SK-N-SH (cell line): ENCODE data around the gene CCDC160.

Experiments used
- CHD2 ChIP-seq: fragments of 150-350 bp; IDR thresholded peaks from 2 replicates; pipeline ENCODE4 v1.6.1; 2018; ENCODE audit warnings: low read length; ENCODE audit not compliant: partially characterized antibody
- EP300 ChIP-seq, 2 experiments: IDR thresholded peaks; 2 replicates each; pipeline versions ENCODE4 v1.4.0 to v1.6.1; 2012; ENCODE audit warnings: borderline replicate concordance in 1 of 2, low read depth in 1 of 2, low read length in 1 of 2
- FOSL2 ChIP-seq: IDR thresholded peaks from 2 replicates; pipeline ENCODE4 v1.4.0; 2012; ENCODE audit warnings: low read depth, mild to moderate bottlenecking, moderate library complexity, borderline replicate concordance
- FOXJ3 ChIP-seq: sonication (generic); formaldehyde crosslinking; IDR thresholded peaks from 2 replicates; pipeline ENCODE4 v1.5.1; 2020; ENCODE audit warnings: mild to moderate bottlenecking, missing genetic modification reagents
- FOXM1 ChIP-seq: IDR thresholded peaks from 2 replicates; pipeline ENCODE4 v1.4.0; 2012; ENCODE audit warnings: low read depth, mild to moderate bottlenecking
- JUND ChIP-seq: IDR thresholded peaks from 2 replicates; pipeline ENCODE4 v1.4.0; 2012
- MXI1 ChIP-seq: IDR thresholded peaks from 2 replicates; pipeline ENCODE4 v1.6.1; 2012; ENCODE audit warnings: mild to moderate bottlenecking, low read depth, low read length, improper control_type of control experiment
- POLR2AphosphoS5 ChIP-seq: IDR thresholded peaks from 2 replicates; pipeline ENCODE4 v1.6.1; 2012; ENCODE audit warnings: low read depth, low read length
- RFX5 ChIP-seq: IDR thresholded peaks from 2 replicates; pipeline ENCODE4 v1.6.1; 2012; ENCODE audit warnings: mild to moderate bottlenecking, improper control_type of control experiment, low read length
- SMC3 ChIP-seq: IDR thresholded peaks from 2 replicates; pipeline ENCODE4 v1.6.1; 2012; ENCODE audit warnings: low read depth, low read length, improper control_type of control experiment
- TEAD4 ChIP-seq: IDR thresholded peaks from 2 replicates; pipeline ENCODE4 v1.4.0; 2012; ENCODE audit warnings: mild to moderate bottlenecking, borderline replicate concordance; ENCODE audit not compliant: insufficient read depth
- TF ChIP-seq, protein P1 (sequence below): fragments of 200-600 bp; sonication (generic); IDR thresholded peaks from 2 replicates; pipeline ENCODE4 v1.6.1; 2017; ENCODE audit warnings: antibody characterized with exemption, mild to moderate bottlenecking, moderate library complexity

GRCh38 chrX:134251241-134251640 is 14.3 kb downstream of the CCDC160 start:
- TF ChIP-seq SMC3 (no peak), TEAD4 (no peak), EP300 (IDR thresholded peaks at IDR 0.05; ENCODE audit: borderline replicate concordance in 1 of 2, low read depth in 1 of 2, low read length in 1 of 2) (no peak), FOXM1 (no peak), MXI1 (no peak), POLR2AphosphoS5 (no peak), JUND (no peak), RFX5 (no peak), CHD2 (no peak), FOSL2 (no peak), FOXJ3 (no peak)
- TF ChIP-seq, protein P1, sequence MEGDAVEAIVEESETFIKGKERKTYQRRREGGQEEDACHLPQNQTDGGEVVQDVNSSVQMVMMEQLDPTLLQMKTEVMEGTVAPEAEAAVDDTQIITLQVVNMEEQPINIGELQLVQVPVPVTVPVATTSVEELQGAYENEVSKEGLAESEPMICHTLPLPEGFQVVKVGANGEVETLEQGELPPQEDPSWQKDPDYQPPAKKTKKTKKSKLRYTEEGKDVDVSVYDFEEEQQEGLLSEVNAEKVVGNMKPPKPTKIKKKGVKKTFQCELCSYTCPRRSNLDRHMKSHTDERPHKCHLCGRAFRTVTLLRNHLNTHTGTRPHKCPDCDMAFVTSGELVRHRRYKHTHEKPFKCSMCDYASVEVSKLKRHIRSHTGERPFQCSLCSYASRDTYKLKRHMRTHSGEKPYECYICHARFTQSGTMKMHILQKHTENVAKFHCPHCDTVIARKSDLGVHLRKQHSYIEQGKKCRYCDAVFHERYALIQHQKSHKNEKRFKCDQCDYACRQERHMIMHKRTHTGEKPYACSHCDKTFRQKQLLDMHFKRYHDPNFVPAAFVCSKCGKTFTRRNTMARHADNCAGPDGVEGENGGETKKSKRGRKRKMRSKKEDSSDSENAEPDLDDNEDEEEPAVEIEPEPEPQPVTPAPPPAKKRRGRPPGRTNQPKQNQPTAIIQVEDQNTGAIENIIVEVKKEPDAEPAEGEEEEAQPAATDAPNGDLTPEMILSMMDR = no peak
